ENCODE measurements around the gene COQ7. TPM values are rescaled to one million over a fixed set of nuclear protein-coding genes. Genes with fewer than 3 reads are reported as not detected.

COQ7 gene
- total RNA-seq, 2 experiments from 2014 or later = 20.6 to 21.5 TPM

Other genes starting within 250 kb of the COQ7 start
- 10 to 100 TPM; 92.9 to 99.2 TPM for gene SMG1, start 141.2 kb upstream of the COQ7 start, total RNA-seq
- gene TMC7, start 83.7 kb upstream of the COQ7 start, total RNA-seq = not detected
- 10 to 100 TPM; 11.5 to 13.7 TPM for gene ITPRIPL2, start 46.4 kb downstream of the COQ7 start, total RNA-seq
- not detected for gene SYT17, start 100.6 kb downstream of the COQ7 start, total RNA-seq
- not detected for gene CLEC19A, start 218.1 kb downstream of the COQ7 start, total RNA-seq

All from activated CD8-positive, alpha-beta memory T cell treated with anti-CD3 and anti-CD28 coated beads for 36 hours (primary cell).